D721Med (cell line): ENCODE data around the gene PDE3B.

Source experiments
- DNase-seq: peaks from one replicate; pipeline ENCODE4 v3.0.0; 2011; ENCODE audit warnings: low spot score; ENCODE audit not compliant: insufficient read length
- FAIRE-seq: peaks from 2 replicates; lab custom pipeline; 2011; peaks lifted over from hg19 to GRCh38; lab: Jason Lieb, UNC
- CTCF ChIP-seq: IDR thresholded peaks from 2 replicates; pipeline ENCODE4 v1.5.1; 2012; ENCODE audit warnings: mild to moderate bottlenecking, control low read depth; ENCODE audit not compliant: insufficient read depth; ENCODE audit errors: missing control alignments

Gene PDE3B

GRCh38 chr11:14818779-14819178, 175.2 kb downstream of the PDE3B start:
- DNase-seq (no peak), FAIRE-seq (peak; percentile 29)
- TF ChIP-seq CTCF, result no peak

- no peak for TF ChIP-seq CTCF
- DNase-seq, result no peak
- no peak for FAIRE-seq
Measured at GRCh38 chr11:14819596-14819995, 176.0 kb downstream of the PDE3B start.

- DNase-seq (no peak), FAIRE-seq (no peak)
- TF ChIP-seq CTCF, result no peak
Measured at GRCh38 chr11:14821031-14821430, 177.4 kb downstream of the PDE3B start.

- FAIRE-seq, result no peak
Measured at GRCh38 chr11:14826600-14826999, 183.0 kb downstream of the PDE3B start.

GRCh38 chr11:14835496-14836492, 192.2 kb downstream of the PDE3B start:
- DNase-seq (no peak), FAIRE-seq (no peak)
- no peak for TF ChIP-seq CTCF

More at GRCh38 chr11:14826600-14826999, 183.0 kb downstream of the PDE3B start:
- DNase-seq, result no peak
- no peak for TF ChIP-seq CTCF

- DNase-seq (no peak), FAIRE-seq (no peak)
- TF ChIP-seq CTCF, result no peak
Measured at GRCh38 chr11:14842002-14842401, 198.4 kb downstream of the PDE3B start.
